BJ (cell line): ENCODE data around the gene GPRIN2. TPM values are rescaled to one million over a fixed set of nuclear protein-coding genes. Genes with fewer than 3 reads are reported as not detected.
"Not testable (repeated sequence)": the region's sequence is repeated elsewhere in the genome, so short reads cannot be mapped to it uniquely, and the experiment has no call there.

ENCODE experiments used
- CTCF ChIA-PET: fragments of 350-600 bp; formaldehyde crosslinking; extraction: SDS; loops from one replicate; lab custom pipeline; 2021; ENCODE audit warnings: antibody characterized with exemption, inconsistent platforms; lab: Yijun Ruan, JAX
- POLR2A ChIA-PET: fragments of 300-600 bp; sonication (Branson Sonifier 250); formaldehyde crosslinking; extraction: SDS; loops from one replicate; lab custom pipeline; 2021; ENCODE audit warnings: antibody characterized with exemption; lab: Charles Lee
- DNase-seq: peaks from one replicate; pipeline ENCODE4 v3.0.0-alpha.2; 2011; ENCODE audit warnings: low read depth
- H3K27me3 ChIP-seq: 2 replicates; pipeline ENCODE4 v1.6.0; 2011; ENCODE audit warnings: low read length; ENCODE audit not compliant: control insufficient read depth, insufficient read depth
- H3K36me3 ChIP-seq: 2 replicates; pipeline ENCODE4 v1.5.1; 2011; ENCODE audit warnings: low read length; ENCODE audit not compliant: control insufficient read depth, insufficient read depth
- H3K4me3 ChIP-seq: 2 replicates; pipeline ENCODE4 v1.5.1; 2011; ENCODE audit warnings: low read depth, mild to moderate bottlenecking, control low read depth, low read length
- polyA minus RNA-seq: library from RNA; depleted of rRNA, polyadenylated mRNA; stranded (reverse); fragments of >200 nt; gene quantifications from 2 replicates; pipeline ENCODE4 v1.2.3, GENCODE V29; 2011; rRNA and poly(A)+ RNA removed
- polyA plus RNA-seq: library from polyadenylated mRNA; depleted of rRNA; stranded (reverse); fragments of >200 nt; gene quantifications from 2 replicates; pipeline ENCODE4 v1.2.3, GENCODE V29; 2011; rRNA removed
- TF ChIP-seq, protein P1 (sequence below): IDR thresholded peaks from 2 replicates; pipeline ENCODE4 v1.5.1; 2011; ENCODE audit warnings: low read depth, mild to moderate bottlenecking, control low read depth, inconsistent platforms, low read length, moderate library complexity; ENCODE audit not compliant: insufficient read depth

GPRIN2 gene
- polyA plus RNA-seq (0.04 TPM in 1 of 2 replicates, not detected in the other), polyA minus RNA-seq (not detected in 2 replicates)

DNA sequence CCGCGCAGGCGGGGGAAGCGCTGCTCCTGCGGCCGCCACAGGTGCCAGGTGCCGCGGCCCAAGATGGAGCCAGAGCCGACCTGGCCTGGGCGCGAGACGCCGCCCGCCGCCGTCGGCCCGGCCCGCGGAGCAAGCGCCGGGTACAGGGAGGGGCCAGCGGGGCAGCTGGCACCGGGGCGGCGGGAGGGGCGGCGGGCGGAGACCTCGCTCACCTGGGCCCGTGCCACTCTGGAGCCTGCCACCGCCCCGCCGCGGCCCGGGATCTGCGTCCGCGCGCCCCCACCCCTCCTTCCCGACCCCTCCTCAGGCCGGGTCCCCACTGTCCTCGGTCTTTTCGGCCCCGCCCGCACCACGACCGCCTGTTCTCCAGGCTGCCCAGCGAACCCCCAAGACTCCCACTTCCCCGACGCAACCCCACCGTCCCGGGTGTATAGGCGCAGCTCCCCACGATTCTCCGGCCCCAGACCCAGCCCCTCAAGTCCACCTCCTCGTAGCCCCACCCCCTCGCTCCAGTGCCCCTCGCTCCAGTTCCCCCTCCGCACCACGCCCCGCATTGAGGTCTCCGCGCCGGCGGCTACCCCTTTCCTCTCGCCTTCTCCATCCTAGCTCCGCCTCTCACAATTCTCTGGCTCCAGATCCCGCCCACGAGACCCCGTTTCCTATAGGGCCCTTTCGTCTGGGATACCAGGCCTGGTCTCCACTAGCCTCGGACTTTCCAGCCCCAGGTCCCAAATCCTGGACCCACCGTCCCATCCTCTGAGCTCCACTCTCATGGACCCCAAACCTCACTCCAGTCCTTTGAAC is at the start of gene GPRIN2:
Gene GPRIN2, minus strand, starts transcription at position 144 of the 804 bp plus-strand sequence. CDS start 5,922 bp downstream, outside the sequence.
- DNase-seq, result no peak
- H3K27me3 ChIP-seq, result peaks cover 33% of the 10 kb centered on the region
- ChIA-PET CTCF (no interaction called here), POLR2A (no interaction called here)
- peak within 1 kb of the TSS; percentile 19 for H3K4me3 ChIP-seq
- TF ChIP-seq, protein P1, sequence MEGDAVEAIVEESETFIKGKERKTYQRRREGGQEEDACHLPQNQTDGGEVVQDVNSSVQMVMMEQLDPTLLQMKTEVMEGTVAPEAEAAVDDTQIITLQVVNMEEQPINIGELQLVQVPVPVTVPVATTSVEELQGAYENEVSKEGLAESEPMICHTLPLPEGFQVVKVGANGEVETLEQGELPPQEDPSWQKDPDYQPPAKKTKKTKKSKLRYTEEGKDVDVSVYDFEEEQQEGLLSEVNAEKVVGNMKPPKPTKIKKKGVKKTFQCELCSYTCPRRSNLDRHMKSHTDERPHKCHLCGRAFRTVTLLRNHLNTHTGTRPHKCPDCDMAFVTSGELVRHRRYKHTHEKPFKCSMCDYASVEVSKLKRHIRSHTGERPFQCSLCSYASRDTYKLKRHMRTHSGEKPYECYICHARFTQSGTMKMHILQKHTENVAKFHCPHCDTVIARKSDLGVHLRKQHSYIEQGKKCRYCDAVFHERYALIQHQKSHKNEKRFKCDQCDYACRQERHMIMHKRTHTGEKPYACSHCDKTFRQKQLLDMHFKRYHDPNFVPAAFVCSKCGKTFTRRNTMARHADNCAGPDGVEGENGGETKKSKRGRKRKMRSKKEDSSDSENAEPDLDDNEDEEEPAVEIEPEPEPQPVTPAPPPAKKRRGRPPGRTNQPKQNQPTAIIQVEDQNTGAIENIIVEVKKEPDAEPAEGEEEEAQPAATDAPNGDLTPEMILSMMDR, result no peak
- no peaks in the 10 kb centered on the region for H3K36me3 ChIP-seq

DNA sequence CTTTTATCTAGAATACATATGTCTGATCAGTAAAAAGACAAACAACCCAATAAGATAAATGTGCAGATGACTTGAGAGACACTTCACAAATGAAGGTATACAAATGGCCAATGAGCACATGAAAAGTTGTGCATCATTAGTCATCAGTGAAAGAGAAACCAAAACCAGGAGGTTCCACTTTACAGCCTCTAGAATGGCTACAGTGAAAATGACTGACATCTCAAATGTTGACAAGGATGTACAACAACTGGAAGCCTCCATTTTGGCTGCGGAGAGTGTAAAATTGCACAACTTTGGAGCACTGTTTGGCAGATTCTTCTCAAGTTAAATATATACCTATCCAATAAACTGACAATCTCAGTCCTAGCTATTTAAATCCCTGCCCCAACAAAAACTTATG is 44.1 kb upstream of the GPRIN2 start:
- H3K36me3 ChIP-seq, H3K4me3 ChIP-seq, DNase-seq, CTCF ChIA-PET, H3K27me3 ChIP-seq, POLR2A ChIA-PET: not testable (repeated sequence)

DNA sequence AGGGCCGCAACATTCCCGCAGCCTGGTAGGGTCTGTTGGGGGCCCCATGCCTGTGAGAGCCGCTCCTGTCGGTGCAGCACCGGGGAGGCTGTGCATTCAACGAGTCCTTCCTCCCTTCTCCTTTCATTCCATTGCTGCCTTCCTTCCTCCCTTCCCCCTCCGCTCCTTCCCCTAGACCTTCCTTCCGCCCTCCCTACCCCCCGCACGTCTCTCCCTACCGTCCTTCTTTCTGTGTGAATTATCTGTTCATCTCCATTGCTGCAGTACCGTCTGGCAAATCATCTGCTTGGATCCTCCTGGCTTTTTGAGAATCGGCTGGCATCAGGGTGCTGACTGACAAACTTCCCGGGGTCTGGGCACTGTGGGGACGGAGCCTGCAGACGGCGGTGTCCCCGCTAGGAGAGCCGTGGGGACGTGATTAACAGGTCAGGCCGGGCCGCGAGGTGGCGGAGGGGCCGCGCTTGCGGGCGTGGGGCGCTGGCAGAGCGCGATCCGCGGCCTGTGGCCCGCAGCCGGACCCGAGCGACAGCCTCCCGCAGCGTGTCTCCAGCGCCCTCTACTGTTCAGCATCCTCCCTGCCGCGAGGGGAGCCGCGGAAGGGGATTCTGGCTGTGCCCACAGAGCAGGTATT is 41.3 kb upstream of the GPRIN2 start:
- CTCF ChIA-PET, DNase-seq, POLR2A ChIA-PET, H3K27me3 ChIP-seq, H3K36me3 ChIP-seq: not testable (repeated sequence)
- H3K4me3 ChIP-seq, result peak overlapping the region; percentile 40

DNA sequence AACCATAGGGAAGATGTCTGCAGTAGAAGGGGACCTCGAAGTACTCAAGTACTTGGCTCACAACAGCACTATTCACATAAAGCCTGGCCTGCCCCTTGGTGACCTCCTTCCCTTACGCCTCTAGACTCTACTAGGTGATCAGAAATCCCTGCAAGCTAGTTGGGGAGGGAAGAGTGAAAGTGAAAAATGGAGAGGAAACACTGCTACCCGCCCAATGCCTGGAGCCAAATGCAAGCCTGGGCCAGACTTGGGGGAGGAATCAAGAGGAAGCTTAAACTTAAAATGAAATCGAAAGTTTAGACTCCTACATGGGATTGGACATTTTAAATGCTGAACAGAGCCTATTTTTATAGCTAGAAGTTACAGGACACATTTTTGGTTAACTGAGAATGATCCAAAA is 40.1 kb upstream of the GPRIN2 start:
- H3K4me3 ChIP-seq, H3K27me3 ChIP-seq, H3K36me3 ChIP-seq, POLR2A ChIA-PET, DNase-seq, CTCF ChIA-PET: not testable (repeated sequence)

DNA sequence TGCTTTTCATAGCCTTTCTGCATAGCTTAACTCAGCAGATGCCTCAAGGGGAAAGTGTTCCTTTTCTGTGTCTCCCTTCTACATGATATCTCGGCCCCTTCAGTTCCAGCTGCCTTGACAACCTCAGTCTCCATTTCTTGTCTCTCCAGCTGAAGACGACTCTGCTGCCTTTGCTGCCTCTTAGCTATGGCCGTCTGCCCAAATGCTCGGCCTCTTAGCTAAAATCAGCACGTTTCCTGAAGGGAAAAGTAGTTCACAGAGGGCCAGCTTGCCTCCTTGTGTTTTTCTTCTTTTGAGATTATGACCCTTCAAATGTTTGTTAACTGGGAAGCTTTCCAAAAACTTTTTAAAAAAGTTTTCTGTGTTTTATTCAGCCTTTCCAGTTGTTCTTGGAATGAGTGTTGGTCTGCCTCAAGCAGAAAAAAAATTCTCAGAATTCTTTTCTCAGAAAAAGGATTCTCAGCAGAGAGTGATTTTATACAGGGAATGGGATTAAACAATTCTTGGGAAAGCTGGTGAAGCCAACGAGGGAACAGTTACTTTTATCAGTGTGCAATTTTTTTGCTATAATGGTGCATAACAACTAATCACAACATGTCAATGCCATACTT is 38.1 kb upstream of the GPRIN2 start:
- H3K4me3 ChIP-seq, CTCF ChIA-PET, H3K27me3 ChIP-seq, DNase-seq, H3K36me3 ChIP-seq, POLR2A ChIA-PET: not testable (repeated sequence)

DNA sequence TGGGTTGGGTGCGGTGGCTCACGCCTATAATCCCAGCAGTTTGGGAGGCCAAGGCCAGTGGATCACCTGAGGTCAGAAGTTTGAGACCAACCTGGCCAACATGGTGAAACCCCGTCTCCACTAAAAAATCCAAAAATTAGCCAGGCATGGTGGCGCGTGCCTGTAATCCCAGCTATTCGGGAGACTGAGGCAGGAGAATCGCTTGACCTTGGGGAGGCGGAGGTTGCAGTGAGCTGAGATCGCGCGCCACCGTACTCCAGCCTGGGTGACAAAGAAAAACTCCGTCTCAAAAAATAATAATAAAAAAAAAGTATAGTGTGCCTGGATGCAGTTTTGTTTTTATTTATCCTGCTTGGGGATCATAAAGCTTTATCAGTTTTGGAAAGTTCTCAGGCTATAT is 36.8 kb upstream of the GPRIN2 start:
- DNase-seq, H3K4me3 ChIP-seq, POLR2A ChIA-PET, H3K27me3 ChIP-seq, H3K36me3 ChIP-seq, CTCF ChIA-PET: not testable (repeated sequence)

DNA sequence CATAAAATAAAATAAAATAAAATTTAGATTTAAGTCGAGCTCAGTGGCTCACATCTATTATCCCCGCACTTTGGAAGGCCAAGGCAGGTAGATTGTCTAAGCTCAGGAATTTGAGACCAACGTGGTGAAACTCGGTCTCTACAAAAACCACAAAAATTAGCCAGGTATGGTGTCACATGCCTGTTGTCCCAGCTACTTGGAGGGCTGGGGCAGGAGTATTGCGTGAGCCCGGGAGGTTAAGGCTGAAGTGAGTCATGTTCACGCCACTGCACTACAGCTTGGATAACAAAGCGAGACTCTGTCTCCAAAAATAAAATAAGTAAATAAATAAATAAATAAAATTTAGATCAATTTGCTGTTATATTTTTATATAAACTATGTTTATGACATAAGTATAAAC is 34.6 kb upstream of the GPRIN2 start:
- CTCF ChIA-PET, H3K36me3 ChIP-seq, H3K27me3 ChIP-seq, DNase-seq, POLR2A ChIA-PET, H3K4me3 ChIP-seq: not testable (repeated sequence)

DNA sequence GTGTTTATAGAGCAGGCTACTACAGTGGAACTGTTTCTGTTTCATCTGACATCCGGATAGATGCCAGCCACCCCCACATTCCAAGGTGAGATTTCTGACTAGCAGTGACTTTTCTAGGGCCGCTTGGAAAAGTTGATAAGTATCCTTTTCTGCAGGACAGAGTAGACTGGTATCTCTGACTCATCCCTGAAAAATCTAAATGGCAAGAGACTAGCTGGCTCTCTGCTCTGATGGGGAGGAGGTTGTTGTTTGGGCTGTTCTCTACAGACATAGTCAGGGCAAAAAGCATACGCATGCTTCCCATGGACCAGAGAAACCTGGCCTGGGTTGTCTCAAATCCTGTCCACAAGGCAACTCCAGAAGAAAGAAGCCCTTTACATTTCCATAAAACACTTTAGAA is 33.1 kb upstream of the GPRIN2 start:
- H3K4me3 ChIP-seq, H3K27me3 ChIP-seq, H3K36me3 ChIP-seq, POLR2A ChIA-PET, CTCF ChIA-PET, DNase-seq: not testable (repeated sequence)

DNA sequence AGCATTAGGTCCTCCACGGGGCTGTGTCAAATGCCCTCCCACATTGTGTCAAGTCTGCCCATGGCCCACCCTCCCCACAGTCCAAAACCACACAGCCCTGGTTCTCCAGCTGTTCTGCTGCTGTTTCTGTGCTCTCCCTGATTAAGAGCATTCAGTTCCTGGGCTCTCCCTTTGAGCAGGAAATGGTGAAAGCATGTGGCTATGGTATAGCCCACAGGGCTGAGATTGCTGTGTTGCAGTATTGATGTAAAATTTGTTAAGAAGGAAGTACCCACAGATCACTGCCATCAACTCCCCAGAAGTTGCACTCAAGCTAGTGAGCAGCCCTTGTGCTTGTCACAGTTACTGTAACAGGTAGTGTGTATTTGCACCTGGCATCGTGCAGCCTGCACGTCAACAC is 31.8 kb upstream of the GPRIN2 start:
- CTCF ChIA-PET, H3K27me3 ChIP-seq, DNase-seq, POLR2A ChIA-PET, H3K36me3 ChIP-seq, H3K4me3 ChIP-seq: not testable (repeated sequence)

DNA sequence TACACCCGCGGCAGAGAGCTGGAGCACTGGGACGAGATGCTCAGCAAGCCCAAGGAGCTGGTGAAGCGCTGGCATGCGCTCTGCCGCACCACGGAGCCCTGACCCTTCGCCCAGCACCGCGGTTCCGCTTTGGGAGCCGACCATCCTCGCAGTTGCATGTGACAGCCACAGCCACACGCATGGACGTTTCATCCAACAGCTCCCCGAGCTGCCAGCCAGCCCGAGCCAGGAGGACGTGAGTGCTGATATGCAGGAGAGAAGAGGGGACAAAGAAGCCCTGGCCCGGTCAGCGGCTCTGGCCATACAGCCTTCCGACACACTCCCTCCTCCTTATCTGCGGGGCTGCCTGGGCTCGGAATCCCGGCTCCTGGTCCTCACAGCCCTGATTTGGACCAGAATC is 31.1 kb upstream of the GPRIN2 start:
- CTCF ChIA-PET, result not testable (repeated sequence)

DNA sequence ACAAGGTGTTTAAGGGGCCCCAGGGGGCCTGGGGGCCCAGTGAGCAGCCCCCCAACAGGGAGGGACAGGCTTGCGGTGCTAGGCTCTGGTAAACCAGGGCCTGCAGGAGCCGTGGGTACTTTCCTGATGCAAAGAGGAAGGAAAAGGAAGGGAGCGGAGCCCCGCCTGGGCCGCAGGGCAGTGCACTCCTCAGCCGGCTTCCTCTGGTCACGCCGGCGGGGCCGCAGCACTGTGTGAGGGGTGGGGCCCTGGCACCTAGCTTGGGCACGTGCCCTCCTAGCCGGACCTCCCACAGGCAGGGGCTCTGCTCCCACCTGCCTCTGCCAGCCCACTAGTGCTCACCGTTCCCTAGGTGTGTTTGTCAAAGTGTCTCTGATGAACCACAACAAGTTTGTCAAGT is 28.8 kb upstream of the GPRIN2 start:
- POLR2A ChIA-PET, CTCF ChIA-PET, H3K4me3 ChIP-seq, DNase-seq, H3K36me3 ChIP-seq, H3K27me3 ChIP-seq: not testable (repeated sequence)

More for the DNA sequence above, 31.1 kb upstream of the GPRIN2 start:
- H3K4me3 ChIP-seq, POLR2A ChIA-PET, H3K36me3 ChIP-seq, H3K27me3 ChIP-seq, DNase-seq: not testable (repeated sequence)

DNA sequence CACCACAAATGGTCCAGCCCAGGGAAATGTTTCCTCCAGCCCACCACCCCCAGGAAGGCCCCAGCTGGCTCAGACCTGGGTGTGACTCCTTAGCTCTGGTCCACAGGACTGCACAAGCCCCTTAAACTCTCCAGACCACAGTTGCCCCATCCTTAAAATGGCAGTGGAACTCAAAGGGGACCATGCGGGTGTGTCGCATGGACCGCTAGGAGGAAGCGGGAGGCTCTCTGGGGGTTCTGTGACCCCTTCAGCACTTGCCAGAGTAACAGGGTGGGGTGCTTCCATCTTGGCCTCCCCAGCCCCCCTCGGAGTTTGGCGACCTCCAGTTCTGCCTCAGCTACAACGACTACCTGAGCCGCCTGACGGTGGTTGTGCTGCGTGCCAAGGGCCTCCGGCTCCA is 27.7 kb upstream of the GPRIN2 start:
- DNase-seq, H3K4me3 ChIP-seq, H3K27me3 ChIP-seq, H3K36me3 ChIP-seq, POLR2A ChIA-PET, CTCF ChIA-PET: not testable (repeated sequence)
